GM12801 (cell line): Measurements from ENCODE around the gene CLEC4G.

Experiments
- TF ChIP-seq, protein P1 (sequence below): IDR thresholded peaks from one replicate; pipeline ENCODE4 v1.5.1; 2011; ENCODE audit warnings: control low read depth; ENCODE audit not compliant: insufficient read length; ENCODE audit errors: extremely low read depth

CLEC4G gene

DNA sequence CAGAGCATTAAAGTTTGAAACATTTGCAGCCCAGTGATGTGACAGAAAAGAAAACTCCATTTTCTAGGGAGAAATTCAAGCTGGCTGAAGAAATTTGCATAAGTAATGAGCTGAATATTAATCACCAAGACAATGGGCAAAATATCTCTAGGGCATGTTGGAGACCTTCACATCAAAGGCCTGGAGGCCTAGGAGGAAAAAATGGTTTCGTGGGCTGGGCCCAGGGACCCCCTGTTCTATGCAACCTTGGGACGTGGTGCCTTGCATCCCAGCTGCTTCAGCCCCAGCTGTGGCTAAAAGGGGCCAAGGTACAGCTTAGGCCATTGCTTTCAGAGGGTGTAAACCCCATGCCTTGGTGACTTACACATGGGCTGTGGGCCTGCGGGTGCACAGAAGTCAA, 25.4 kb upstream of the CLEC4G start:
- TF ChIP-seq, protein P1, sequence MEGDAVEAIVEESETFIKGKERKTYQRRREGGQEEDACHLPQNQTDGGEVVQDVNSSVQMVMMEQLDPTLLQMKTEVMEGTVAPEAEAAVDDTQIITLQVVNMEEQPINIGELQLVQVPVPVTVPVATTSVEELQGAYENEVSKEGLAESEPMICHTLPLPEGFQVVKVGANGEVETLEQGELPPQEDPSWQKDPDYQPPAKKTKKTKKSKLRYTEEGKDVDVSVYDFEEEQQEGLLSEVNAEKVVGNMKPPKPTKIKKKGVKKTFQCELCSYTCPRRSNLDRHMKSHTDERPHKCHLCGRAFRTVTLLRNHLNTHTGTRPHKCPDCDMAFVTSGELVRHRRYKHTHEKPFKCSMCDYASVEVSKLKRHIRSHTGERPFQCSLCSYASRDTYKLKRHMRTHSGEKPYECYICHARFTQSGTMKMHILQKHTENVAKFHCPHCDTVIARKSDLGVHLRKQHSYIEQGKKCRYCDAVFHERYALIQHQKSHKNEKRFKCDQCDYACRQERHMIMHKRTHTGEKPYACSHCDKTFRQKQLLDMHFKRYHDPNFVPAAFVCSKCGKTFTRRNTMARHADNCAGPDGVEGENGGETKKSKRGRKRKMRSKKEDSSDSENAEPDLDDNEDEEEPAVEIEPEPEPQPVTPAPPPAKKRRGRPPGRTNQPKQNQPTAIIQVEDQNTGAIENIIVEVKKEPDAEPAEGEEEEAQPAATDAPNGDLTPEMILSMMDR, result no peak

DNA sequence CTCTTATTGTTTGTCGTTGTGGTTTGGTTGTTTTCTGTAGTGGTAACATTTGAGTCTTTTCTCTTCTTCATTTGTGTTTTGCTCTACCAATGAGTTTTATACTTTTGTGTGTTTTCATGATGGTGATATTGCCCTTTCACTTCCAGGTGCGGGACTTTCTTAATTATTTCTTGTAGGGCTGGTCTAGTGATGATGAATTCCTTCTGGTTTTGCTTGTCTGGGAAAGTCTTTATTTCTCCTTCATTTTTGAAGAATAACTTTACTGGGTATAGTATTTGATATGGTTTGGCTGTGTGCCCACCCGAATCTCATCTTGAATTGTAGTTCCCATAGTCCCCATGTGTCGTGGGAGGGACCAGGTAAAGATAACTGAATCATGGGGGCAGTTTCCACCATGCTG, 24.3 kb upstream of the CLEC4G start:
- TF ChIP-seq, protein P1, result no peak

DNA sequence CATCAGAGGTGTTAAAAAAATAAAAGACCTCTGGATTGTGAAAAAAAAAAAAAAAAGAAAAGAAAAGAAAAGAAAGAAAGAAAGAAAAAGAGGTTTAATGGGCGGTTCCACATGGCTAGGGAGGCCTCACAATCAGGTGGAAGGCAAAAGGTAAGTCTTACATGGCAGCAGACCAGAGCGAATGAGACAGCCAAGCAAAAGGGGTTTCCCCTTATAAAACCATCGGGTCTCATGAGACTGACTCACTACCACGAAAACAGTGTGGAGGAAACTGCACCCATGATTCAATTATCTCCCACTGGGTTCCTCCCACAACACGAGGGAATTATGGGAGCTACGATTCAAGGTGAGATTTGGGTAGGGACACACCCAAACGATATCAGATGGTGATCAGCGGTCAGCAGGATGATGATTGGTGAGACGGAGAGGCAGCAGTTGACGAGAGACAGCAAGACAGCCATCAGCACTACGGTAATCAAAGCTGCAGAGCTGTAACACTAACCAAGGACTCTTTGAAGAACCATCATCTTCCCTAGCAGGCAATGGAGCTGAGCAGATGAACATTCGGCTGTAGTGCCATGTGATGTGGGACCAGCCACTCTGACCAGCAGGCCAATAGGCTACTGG, 19.4 kb upstream of the CLEC4G start:
- TF ChIP-seq, protein P1, result no peak

DNA sequence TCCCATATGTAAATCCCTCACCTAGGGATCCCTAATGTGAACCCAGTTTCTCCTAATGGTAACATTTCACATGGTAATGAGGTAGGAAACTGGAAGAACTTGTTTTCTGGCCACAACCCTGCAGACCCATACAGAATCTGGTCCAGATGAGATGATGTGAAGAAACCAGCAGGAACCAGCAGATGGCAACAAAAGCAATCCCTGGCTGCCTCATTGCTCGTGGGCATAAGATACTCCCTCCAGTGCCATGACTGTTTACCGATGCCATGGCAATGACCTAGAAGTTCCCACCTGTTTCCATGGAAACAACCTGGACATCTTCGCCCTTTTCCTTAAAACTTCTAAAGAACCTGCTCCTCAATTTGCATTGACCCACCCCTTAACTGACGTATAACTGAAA, 16.8 kb upstream of the CLEC4G start:
- TF ChIP-seq, protein P1, result no peak

DNA sequence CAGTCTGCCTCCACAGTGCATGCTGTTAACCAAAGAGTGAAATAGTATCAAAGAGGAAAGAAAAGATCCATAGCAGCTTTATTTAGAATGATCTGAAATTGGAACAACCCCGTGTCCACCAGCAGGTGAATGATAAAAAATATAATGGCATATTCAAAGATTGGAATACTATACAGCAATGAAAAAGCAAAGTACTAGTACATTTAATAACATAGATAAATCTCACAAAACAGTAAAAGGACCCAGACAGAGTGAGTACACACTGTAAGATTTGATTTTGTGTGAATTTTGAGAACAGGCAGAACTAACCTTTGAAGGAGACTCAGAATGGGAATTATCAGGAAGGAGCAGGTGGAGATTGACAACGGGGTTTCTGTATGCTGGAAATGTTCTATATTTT, 16.3 kb upstream of the CLEC4G start:
- TF ChIP-seq, protein P1, result no peak

DNA sequence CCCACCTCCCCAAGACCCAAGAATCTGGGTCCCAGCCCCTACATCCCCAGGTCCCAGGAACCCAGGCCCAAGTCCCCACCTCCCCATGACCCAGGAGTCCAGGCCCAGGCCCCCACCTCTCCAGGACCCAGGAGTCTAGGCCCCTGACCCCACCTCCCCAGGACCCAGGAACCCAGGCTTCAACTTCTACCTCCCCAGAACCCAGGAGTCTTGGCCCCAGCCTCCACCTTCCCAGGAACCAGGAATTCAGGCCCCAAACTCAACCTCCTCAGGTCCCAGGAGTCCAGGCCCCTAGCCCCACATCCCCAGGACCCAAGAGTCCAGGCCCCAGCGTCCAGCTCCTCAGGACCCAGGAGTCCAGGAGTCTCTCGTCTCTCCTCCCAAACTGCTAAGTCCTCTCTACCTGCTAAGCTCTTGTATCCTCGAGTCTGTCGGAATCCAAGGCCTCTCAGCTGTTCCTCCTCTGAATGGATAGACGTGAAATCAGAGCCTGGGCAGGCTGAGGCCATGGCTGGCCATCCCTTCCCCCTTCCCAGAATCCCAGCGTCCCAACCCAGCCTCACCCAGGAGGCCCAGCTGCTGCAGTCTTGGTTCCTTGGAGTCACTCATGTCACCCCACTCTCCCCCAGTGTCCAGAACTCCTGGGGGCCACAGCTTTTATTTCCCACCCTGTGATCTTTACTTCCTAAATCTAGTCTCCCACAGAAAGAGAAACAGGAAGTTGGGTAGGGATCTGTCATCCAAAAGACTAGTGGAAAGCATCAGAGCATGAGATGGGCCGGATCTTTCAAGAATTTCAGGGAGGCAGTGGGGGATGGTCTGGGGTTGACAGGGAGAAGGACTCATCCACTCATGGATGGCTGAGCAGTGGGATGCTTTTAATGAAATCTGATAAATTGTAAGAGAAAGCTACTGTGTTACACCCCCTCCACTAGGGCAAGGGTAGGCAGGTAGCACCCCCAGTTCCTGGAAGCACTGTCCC, 15.3 kb upstream of the CLEC4G start, which contains the start of gene CD209:
CD209 (minus strand) TSS at position 632 of the 982 bp plus-strand sequence; CDS start at position 609, 23 bp downstream.
- TF ChIP-seq, protein P1, result no peak

DNA sequence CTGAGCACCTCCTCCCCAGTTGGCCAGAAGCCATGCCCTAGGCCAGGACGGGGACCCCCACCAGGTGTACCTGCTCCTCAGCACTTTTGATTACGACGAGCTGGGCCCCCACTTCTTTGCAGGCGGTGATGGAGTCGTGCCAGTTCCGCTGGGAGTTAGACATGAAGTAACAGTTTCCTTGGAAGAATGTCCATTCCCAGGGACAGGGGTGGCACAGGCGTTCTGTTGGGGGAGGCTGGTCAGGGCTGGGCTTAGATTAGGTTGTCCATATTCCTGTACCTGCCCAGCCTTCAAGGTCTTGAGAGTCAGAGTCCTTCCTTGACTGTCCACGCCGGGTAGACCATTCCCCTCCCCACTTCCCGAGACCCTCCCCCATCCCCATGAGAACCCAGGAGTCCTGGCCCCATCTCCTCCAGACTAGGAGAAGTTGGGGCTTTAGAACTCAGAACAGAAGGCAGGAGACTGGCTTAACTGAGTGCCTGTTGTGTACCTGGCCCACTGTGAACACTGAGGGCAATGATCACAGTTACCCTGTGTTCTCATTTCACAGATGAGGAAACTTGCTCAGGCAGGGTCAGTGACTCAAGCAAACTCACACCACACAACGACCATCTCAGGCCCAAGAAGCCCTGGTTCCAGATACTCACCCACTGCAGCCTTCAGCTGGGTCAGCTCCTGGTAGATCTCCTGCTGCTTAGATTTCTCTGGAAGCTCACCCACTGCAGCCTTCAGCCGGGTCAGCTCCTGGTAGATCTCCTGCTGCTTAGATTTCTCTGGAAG, 13.2 kb upstream of the CLEC4G start:
- TF ChIP-seq, protein P1, result no peak
